ENCODE measurements around the gene PDE4A.

- no peak for TF ChIP-seq POLR2A (IDR thresholded peaks at IDR 0.05; ENCODE audit: low read length)
- TF ChIP-seq GATA1 (IDR thresholded peaks at IDR 0.05; ENCODE audit: low read depth, low read length), result no peak
Observed at GRCh38 chr19:10505583-10506229, 85.4 kb downstream of the PDE4A start.
